COLO829 (cell line): ENCODE measurements around the gene TRIM38.
"Not testable (repeated sequence)": the region's sequence is repeated elsewhere in the genome, so short reads cannot be mapped to it uniquely, and the experiment has no call there.

Experiments used
- DNase-seq: peaks from one replicate; pipeline ENCODE4 v3.0.0; 2012; ENCODE audit warnings: low spot score

TRIM38 gene

DNA sequence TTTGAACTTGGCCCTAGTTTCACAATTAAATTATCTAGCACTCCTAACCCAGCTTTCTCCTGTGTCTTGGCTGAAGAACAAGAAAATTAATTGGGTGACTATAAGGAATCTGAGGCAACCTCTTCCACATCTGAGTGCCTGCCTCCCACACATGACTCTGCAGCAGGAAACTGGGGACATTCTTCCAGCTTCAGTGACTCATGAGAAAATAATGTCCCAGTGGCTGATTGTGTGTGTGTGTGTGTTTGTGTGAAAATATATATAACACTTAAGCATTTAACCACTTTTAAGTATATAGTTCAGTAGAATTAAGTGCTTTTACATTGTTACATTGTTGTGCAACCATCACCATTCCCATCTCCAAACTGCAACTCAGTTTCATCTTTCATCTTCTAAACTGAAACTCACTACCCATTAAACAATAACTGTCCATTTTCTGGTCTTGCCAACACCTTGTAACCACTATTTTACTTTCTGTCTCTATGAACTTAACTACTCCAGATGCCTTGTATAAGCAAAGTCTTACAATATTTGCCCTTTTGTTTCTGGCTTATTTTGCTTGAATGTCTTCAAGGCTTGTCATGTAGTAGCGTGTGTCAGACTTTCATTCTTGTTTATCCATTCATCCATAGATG lies 8.7 kb downstream of the TRIM38 start:
- DNase-seq: peak; percentile 90

DNA sequence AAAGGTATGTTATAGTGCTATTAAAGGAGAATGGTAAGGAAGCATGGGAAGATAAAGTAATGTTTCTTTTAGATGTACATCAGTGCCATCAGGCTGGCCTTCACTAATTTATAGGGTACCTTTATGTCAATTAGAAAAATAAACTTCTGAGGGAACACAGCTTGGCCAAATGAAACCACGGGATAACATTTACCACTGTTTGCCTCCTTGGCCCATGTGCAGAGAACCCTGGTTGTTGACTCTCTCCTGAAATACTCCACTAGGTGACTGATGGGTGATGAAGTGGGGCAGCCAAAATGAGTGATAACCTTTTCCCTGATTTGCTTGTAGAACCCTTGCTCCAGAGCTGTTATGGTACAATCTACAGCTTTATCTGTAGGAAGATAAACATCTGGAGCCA lies 9.5 kb downstream of the TRIM38 start:
- no peak for DNase-seq

DNA sequence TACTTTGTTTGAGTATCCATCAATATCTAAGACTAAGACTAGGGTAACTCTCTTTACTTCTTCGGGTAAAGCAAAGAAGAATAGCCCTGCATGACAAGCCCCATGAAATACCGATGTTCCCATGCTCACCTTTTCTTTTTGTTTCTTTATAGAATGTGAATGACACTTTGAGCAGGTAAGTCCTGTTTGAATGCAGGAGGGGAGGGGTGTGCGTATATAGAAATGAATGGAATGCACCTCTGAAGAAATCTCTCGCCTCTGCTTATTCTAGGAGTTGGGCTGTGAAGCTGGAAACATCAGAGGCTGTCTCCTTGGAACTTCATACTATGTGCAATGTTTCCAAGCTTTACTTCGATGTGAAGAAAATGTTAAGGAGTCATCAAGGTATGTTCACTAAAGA lies 10.3 kb downstream of the TRIM38 start:
- DNase-seq: no peak

DNA sequence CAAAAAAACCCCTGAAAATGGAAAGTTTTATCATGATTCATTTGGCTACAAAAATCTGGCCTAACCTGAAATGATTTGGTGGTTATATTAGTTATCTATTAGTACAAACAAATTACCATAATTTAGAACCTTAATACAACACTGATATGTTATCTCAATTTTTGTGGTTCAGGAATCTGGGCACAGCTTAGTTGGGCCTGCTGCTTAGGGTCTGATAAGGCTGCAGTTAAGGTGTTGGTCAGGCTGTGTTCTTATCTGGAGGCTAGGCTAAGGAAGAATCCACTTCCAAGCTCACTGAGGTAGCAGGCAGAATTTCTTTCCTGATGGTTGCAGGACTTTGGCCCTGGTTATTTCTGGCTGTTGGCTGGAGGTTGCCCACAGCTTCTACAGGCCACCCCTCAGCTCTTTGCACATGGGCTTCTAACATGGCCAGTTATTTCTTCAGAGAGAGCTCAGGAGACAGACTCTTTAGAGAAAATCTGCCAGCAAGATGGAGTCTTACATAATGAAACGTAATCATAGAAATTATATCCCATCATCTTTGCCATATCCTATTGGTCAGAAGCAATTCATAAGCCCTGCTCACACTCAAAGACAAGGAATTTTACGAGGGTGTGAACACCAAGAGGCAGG lies 11.4 kb downstream of the TRIM38 start:
- no peak for DNase-seq

DNA sequence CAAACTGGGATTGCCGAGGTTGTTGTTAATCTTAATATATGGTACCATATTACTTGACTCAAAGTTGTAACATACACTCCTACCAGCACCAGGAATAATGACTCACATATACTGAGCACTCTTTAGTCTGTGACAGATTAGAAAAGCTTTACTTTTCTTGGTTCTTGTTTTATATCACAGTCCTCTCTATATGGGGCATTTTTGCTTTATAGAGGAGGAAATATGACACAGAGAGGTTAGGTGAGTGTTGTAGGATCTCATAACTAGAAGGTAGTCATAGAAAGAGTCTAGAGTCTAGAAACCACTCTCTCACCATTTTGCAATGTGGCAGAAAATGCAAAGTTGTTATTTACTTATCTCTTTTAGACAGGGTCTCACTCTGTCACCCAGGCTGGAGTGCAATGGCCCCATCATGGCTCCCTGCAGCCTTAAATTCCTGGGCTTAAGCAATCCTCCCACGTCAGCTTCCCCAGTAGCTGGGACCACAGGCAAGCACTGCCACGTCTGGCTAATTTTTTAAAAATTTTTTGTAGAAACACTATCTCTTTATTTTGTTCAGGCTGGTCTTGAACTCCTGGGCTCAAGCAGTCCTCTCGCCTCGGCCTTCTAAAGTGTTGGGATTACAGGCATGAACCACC lies 13.4 kb downstream of the TRIM38 start:
- no peak for DNase-seq

DNA sequence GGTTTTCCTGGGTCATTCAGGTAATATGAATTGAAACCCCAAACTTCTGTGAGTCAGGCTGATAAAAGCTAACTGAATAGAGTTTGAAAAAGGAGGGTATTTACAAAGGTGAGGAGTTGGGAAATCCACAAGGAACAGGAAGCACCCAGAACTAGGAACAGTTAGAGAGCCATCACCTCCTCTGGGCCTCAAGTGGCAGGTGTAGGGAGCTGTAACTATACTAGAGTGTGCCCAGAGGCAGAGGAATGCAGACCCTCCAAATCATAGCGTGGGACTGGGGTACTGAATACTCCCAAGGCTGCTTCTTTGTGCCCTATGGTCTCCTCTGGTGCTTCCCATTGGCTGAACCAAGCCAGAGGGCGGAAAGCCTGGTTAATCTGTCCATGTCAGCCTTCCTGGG lies 18.3 kb downstream of the TRIM38 start:
- no peak for DNase-seq

DNA sequence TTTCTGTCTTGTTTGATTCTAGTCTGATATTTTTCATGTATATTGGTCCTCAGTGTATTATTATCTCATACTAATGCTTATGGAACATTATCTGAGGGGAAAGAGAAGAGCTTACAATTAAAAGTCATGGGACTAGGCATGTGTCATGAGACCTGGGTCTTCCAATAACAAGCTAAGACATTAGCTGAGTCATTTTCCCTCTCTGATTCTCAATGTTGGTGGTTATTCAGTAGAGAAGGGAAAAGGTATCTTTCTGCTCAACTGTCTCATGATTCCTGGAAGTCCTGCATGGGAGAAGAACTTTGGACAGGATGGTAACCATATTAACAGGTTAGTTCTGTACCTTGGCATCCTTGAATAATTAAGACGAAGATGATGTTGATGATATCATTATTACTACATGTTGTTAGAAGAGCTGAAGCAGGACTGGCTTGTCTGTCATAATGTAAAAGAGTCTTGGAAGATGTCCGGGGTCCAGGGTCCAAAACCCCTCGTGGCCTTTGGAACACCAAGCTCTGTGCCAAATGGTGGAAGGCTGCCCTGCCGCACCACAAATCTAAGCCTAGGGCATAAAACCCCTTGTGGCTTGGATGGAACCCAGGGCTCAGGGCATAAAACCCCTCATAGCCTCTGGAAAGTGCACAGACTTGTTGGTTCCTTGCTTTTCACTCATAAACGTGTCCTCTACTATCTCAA lies 19.1 kb downstream of the TRIM38 start:
- no peak for DNase-seq

DNA sequence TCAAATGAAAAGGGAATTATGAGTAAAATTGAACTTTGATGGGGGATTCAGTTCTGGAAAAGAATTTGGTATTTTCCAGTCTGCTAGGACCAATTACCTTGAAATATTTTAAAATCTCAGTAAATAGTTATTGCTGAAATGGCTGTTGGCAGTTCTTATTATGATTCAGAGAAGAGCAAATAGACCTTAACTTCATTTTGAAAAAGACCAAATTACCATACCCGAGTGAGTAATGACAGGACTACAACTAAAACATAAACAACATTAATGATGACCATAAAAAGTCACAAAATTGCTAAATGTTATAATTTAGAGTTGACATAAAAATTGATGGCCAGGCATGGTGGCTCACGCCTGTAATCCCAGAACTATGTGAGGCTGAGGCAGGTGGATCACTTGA lies 21.7 kb downstream of the TRIM38 start:
- DNase-seq: no peak

DNA sequence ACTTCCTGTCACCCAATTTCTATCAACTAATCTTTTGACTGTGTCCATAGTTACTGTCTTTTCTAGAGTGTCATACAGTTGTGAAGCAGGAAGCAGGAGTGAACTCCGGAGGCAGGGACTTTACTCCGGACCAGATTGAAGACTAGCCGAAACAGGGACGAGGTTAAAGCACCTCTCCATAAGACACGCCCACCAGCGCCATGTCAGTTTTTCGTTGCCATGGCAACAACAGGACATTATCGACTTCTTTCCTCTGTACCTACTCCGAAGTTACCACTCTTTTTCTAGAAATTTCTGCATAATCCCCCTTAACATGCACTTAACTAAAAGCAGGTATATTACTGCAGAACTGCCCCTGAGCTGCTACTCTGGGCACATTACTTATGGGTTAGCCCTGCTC lies 25.2 kb downstream of the TRIM38 start:
- no peak for DNase-seq

DNA sequence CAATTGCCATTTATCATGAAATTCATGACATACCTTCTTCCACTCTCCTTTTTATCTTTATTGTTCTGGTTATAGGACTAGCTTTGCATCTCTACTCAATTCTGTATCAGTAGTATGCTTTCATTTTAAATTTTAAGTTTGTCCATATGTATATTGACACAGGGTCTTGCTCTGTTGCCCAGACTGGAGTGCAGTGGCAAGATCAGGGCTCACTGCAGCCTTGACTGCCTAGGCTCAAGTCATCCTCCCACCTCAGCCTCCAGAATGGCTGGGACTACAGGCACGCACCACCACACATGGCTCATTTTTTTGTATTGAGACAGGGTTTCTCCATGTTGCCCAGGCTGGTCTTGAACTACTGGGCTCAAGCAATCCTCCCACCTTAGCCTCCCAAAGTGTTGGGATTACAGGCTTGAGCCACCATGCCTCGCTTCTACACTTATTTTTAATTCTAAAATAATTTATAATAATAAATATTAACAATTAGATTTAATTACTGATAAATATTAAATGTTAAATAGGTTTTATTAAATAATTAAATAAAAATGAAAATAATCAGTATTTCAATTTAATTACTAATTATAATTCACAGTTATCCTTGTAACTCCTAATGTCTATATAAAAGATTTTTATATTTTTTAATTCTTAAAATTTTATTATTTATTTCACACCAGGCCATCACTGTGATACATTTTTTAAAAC lies 27.7 kb downstream of the TRIM38 start:
- no peak for DNase-seq

DNA sequence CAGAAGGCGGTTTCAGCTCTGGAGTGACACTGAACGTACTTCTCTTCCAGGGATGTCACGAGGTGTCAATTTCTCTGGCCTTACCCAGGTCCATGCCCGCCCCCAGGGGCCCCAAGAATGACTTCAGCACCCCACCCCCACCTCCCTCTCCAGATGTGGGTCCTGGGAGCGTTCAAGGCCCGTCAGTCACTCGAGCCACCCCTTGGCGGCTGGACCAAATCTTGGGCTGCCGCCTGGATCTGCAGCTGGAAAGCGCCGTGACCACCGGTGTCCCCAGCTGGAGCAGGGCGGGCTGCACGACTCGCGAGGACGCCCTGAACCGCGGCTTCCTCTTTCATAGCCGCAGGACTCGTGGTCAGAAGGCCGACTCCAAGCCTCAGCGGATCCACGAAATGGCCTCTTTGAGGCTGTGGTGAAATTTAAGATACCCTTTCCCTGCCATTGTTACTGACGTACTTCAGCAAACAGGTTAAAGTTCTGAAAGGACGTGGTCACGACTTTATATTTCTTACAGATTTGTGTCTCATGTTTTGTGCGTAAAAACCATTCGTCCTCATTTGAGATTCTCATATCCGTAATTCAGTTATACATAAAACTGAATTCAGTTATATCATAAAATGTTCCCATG lies 29.3 kb downstream of the TRIM38 start:
- DNase-seq: peak; percentile 52

DNA sequence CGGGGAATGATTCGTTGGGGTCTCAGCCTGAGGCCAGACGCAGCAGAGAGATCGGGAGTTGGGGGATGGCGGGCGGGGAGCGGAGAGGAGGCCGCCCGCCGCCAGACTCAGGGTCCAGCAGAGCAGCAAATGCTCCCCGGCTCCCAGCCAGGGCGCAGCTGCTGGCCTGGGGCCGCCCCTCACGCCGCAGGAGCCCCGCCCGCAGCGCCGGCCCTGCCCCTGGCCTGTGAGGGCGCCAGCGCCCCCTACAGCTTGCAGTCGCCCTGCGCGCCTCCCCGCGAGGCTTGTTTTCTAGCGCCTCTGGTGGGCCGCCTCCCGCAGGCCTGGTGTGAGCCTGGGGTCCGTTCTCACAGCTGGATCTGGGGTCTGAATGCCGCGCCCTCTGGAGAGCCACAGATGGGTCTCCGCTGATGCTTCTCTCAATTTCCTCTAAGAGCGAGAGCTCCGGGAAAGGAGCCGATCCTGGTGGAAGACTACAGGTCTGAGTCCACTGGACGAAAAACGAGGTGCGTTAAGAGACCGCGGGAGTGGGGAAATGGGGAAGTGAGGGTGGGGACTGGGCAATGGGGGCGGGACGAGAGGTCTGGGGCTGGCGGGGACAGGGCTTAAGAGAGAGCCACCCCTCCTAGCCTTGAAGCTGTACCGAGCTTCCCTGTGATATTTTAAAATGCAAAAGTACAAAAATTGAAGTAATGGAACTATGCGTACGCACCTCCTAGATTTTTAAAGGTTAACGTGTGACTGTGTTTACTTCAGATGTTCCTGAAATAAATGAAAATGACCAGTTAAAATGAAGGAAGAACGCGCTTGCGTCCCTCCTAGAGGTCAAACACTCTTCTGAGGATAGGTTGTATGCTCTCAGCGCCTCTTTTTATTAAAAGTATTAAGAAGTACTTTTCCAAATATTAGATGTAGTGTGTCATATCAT lies 30.1 kb downstream of the TRIM38 start:
- peak; percentile 88 for DNase-seq

DNA sequence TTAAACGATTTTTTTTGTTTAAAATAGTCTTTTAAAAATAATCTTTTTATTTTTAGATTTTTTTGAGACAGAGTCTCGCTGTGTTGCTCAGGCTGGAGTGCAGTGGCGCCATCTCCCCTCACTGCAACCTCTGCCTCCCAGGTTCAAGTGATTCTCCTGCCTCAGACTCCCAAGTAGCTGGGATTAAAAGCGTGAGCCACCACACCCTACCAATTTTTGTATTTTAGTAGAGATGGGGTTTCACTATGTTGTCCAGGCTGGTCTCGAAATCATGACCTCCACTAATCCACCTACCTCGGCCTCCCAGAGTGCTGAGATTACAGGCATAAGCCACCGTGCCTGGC lies 30.7 kb downstream of the TRIM38 start:
- DNase-seq: not testable (repeated sequence)

DNA sequence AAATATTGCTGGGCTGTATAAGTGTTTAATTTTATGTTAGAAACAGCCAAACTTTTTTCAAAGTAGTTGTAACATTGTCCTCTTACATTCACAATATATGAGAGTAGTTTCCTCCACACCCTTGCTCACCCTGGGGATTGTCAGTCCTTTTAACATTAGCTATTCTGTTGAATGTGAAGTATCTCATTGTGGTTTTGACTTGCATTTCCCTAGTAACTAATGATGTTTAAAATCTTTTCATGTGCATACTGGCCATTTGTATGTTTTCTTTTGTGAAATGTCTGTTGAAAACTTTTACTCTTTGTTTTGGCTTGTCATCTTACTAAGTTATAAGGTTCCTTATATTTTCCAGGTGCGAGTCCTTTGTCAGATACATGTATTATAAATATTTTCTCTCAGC lies 32.9 kb downstream of the TRIM38 start:
- no peak for DNase-seq

DNA sequence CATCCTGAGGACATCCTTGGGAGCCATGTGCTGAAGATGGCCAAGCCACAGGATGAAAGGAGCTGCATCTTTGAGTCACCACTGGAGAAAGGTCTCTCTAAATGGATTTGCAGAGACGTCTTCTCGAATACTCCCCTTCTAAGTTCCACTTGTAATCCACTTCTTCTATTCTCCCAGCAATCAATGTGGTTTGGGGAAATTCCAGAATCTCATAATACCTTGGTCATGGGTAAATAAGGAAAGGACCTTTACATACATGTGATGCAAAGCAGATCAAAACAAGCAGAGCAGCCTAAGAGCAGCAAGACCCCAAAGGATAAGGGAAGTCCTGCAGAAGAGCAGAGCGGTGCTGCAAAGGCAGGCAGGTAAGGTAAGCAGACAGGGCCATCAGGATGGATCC lies 35.3 kb downstream of the TRIM38 start:
- DNase-seq: no peak

DNA sequence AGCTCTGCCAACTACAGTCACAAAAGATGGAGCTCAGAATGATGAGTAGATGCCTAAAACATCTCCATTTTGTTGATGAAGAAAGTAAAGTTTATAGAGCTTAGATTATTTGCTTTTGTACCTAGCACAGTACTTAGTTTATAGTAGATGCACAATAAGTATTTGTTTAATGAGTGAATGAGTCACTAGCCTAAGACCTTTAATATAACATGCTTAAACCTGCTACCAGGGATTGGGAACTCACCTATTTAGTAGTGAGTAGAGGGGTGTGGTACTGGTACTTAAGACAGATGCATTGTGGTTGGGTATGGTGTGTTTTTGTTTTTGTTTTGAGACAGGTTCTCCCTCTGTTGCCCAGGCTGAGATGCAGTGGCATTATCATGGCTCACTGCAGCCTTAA lies 35.8 kb downstream of the TRIM38 start:
- no peak for DNase-seq

DNA sequence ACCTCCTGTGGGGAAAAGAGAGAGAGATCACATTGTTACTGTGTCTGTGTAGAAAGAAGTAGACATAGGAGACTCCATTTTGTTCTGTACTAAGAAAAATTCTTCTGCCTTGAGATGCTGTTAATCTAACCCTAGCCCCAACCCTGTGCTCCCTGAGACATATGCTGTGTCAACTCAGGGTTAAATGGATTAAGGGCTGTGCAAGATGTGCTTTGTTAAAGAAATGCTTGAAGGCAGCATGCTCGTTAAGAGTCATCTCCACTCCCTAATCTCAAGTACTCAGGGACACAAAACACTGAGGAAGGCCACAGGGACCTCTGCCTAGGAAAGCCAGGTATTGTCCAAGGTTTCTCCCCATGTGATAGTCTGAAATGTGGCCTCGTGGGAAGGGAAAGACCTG lies 36.6 kb downstream of the TRIM38 start:
- not testable (repeated sequence) for DNase-seq

DNA sequence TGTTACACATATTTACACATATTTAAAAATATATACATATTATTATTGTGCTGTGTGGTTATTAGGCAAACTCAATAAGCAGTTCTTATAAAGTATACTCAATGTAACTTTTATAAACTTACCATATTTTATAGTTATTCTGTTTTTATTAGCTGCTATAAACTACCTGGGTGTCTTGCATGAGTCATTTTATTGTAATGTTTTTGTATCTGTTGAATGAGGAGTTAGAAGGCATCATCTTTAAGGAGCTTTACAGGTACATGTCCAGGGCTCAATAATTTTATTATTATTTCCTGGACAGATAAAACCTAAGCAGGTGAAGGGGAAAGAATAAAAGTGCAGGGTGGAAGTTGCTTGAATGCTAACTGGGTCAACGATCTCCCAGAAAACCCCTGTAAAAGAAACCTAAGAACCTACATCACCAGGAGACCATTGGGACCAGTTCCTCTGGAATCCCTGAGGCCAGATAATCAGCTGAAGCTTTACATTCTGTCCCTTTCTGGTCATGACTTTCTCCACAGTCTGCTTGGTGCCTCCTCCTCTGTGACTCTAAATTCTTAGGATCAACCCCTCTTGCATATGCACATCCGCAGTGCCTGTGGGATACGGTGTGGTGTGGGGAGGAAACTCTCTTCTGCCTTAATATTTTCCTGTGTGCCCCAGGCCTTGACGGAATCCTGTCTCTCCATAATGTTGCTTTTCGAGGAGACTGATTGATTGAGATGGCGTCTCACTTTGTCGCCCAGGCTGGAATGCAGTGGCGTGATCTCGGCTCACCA lies 38.0 kb downstream of the TRIM38 start:
- DNase-seq: no peak

DNA sequence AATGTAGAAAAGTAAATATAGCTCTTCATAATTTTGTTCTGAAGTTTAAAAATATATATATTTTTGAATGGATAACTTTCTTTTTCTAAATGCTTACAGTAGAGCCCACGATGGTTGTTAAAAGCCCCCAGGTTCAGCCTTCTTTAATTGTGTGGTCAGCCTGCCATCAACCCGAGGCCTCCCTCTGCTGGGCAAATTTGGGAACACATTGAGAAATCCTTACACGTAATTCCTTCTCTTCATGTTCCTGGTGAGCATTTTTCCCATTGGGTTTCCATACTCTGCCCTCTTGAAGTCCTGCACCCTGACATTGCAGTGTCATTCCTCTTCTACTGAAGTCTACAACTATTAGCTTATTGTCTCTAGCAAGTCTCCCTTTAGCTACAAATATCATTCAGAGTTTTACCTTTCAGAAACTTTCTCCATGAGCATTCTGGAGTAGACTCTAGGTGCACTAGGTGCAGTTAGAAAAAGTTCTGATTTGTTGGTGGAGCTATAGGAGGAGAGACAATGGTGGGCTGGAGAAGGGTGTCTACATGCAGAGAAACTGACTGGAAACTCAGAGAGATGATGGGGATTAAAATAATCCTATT lies 40.6 kb downstream of the TRIM38 start:
- peak; percentile 85 for DNase-seq
